Lower leg skin (tissue), 3 donors: ENCODE measurements around the gene SYTL1.

Experiments
- CTCF ChIP-seq, 3 donors: fragments of 450-650 bp; IDR thresholded peaks; one replicate each; pipeline ENCODE4 v1.5.1; 2016; ENCODE audit warnings: antibody characterized with exemption in 3 of 3, mild to moderate bottlenecking in 3 of 3, moderate library complexity in 2 of 3
- POLR2A ChIP-seq, 2 donors: fragments of 450-650 bp; IDR thresholded peaks; one replicate each; pipeline ENCODE4 v1.6.1; 2016 to 2017; ENCODE audit warnings: antibody characterized with exemption in 2 of 2, mild to moderate bottlenecking in 1 of 2, moderate library complexity in 1 of 2

- no peak for TF ChIP-seq CTCF (IDR thresholded peaks at IDR 0.05)
- TF ChIP-seq POLR2A (IDR thresholded peaks at IDR 0.05): no peak
These were observed 11.0 kb upstream of the SYTL1 start for GRCh38 chr1:27330786-27331185.
